ENCODE measurements around the gene PAPOLA.

The PAPOLA gene

GRCh38 chr14:96578619-96579018, 76.4 kb downstream of the PAPOLA start:
- no peak for DNase-seq (ENCODE audit: low read depth in 2 of 2)
- H3K4me3 ChIP-seq (replicated peaks in 1 of 2; ENCODE audit: low read depth in 2 of 2, low read length in 2 of 2) = no peak overlapping the region
- TF ChIP-seq, protein P1, sequence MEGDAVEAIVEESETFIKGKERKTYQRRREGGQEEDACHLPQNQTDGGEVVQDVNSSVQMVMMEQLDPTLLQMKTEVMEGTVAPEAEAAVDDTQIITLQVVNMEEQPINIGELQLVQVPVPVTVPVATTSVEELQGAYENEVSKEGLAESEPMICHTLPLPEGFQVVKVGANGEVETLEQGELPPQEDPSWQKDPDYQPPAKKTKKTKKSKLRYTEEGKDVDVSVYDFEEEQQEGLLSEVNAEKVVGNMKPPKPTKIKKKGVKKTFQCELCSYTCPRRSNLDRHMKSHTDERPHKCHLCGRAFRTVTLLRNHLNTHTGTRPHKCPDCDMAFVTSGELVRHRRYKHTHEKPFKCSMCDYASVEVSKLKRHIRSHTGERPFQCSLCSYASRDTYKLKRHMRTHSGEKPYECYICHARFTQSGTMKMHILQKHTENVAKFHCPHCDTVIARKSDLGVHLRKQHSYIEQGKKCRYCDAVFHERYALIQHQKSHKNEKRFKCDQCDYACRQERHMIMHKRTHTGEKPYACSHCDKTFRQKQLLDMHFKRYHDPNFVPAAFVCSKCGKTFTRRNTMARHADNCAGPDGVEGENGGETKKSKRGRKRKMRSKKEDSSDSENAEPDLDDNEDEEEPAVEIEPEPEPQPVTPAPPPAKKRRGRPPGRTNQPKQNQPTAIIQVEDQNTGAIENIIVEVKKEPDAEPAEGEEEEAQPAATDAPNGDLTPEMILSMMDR (IDR thresholded peaks at IDR 0.05; ENCODE audit: low read depth, low read length) = no peak

- H3K4me3 ChIP-seq (replicated peaks in 1 of 2; ENCODE audit: low read depth in 2 of 2, low read length in 2 of 2) = no peak overlapping the region
- TF ChIP-seq, protein P1 (IDR thresholded peaks at IDR 0.05; ENCODE audit: low read depth, low read length) = no peak
- no peak for DNase-seq (ENCODE audit: low read depth in 2 of 2)
Observed at GRCh38 chr14:96579358-96579757, 77.2 kb downstream of the PAPOLA start.

DNA sequence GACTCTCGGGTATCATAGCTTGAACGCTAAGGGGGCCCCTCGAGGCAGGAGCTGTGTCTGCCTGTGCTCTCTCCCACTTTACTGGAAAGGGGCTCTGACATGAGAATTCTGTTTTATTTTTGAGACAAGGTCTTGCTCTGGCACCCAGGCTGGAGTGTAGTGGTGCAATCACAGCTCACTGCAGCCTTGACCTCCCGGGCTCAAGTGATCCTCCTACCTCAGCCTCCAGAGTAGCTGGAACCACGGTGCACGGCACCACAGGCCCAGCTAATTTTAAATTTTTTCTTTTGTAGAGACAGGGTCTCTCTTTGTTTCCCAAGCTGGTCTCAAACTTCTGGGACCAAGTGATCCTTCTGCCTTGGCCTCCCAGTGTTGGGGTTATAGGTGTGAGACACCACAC, 77.7 kb downstream of the PAPOLA start:
- TF ChIP-seq, protein P1 (IDR thresholded peaks at IDR 0.05; ENCODE audit: low read depth, low read length) = no peak
- H3K4me3 ChIP-seq (replicated peaks in 1 of 2; ENCODE audit: low read depth in 2 of 2, low read length in 2 of 2) = no peak overlapping the region
- no peak for DNase-seq (ENCODE audit: low read depth in 2 of 2)

- no peak overlapping the region for H3K4me3 ChIP-seq (replicated peaks in 1 of 2; ENCODE audit: low read depth in 2 of 2, low read length in 2 of 2)
- TF ChIP-seq, protein P1 (IDR thresholded peaks at IDR 0.05; ENCODE audit: low read depth, low read length) = no peak
- no peak for DNase-seq (ENCODE audit: low read depth in 2 of 2)
Observed at GRCh38 chr14:96580566-96580965, 78.4 kb downstream of the PAPOLA start.

GRCh38 chr14:96581026-96581425, 78.8 kb downstream of the PAPOLA start:
- DNase-seq (ENCODE audit: low read depth in 2 of 2) = no peak
- H3K4me3 ChIP-seq (replicated peaks in 1 of 2; ENCODE audit: low read depth in 2 of 2, low read length in 2 of 2) = no peak overlapping the region
- TF ChIP-seq, protein P1 (IDR thresholded peaks at IDR 0.05; ENCODE audit: low read depth, low read length) = no peak

- H3K4me3 ChIP-seq (replicated peaks in 1 of 2; ENCODE audit: low read depth in 2 of 2, low read length in 2 of 2) = no peak overlapping the region
- DNase-seq (ENCODE audit: low read depth in 2 of 2) = no peak
- TF ChIP-seq, protein P1 (IDR thresholded peaks at IDR 0.05; ENCODE audit: low read depth, low read length) = no peak
Observed at GRCh38 chr14:96581902-96582301, 79.7 kb downstream of the PAPOLA start.

GRCh38 chr14:96582411-96582961, 80.3 kb downstream of the PAPOLA start:
- TF ChIP-seq, protein P1 (IDR thresholded peaks at IDR 0.05; ENCODE audit: low read depth, low read length) = no peak
- H3K4me3 ChIP-seq (replicated peaks in 1 of 2; ENCODE audit: low read depth in 2 of 2, low read length in 2 of 2) = no peak overlapping the region
- DNase-seq (ENCODE audit: low read depth in 2 of 2) = no peak
